ENCODE data around the gene TAX1BP1.

DNA sequence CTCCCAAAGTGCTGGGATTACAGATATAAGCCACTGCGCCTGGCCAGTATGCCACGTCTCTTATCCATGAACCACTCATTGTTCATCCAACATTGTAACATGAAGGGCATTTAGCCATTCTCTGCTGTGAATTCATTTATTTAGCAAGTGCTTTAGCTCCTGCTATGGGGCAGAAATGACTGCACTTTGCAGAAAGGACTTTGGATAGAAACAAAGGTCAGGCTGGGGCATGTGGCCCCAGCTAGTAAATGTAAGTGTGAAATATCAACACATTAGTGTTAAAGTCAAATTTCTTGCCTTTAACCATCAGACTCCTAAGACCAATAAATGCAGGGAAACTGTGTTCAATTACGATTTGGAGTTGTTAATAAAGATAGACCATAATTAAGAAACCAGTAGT lies 27.7 kb upstream of the TAX1BP1 start:
- no peak for TF ChIP-seq CTCF (IDR thresholded peaks at IDR 0.05; ENCODE audit: low read length)
- no peak for TF ChIP-seq EZH2 (optimal IDR thresholded peaks at IDR 0.05; ENCODE audit: low read depth, low read length)
- TF ChIP-seq EZH2phosphoT487 (IDR thresholded peaks at IDR 0.05; ENCODE audit: low read length): no peak

Measured in MM.1S (cell line).